HUES64 (cell line): ENCODE measurements around the gene PLA2G4B. TPM values are rescaled to one million over a fixed set of nuclear protein-coding genes. Genes with fewer than 3 reads are reported as not detected.

Experiments used
- H3K27ac ChIP-seq: 2 replicates; pipeline ENCODE4 v1.7.0; 2013; ENCODE audit warnings: low read depth, low read length, inconsistent platforms
- H3K27me3 ChIP-seq: 2 replicates; pipeline ENCODE4 v1.6.1; 2013; ENCODE audit warnings: mild to moderate bottlenecking, low read length; ENCODE audit not compliant: insufficient read depth
- H3K36me3 ChIP-seq: 2 replicates; pipeline ENCODE4 v1.6.1; 2013; ENCODE audit warnings: mild to moderate bottlenecking, low read length; ENCODE audit not compliant: insufficient read depth
- H3K4me1 ChIP-seq: 2 replicates; pipeline ENCODE4 v1.6.1; 2013; ENCODE audit warnings: mild to moderate bottlenecking, low read length, moderate library complexity; ENCODE audit not compliant: insufficient read depth
- H3K4me3 ChIP-seq: 2 replicates; pipeline ENCODE4 v1.5.1; 2013; ENCODE audit warnings: mild to moderate bottlenecking, low read length, moderate library complexity
- H3K9ac ChIP-seq: 2 replicates; pipeline ENCODE4 v1.6.1; 2013; ENCODE audit warnings: mild to moderate bottlenecking, low read depth, low read length
- H3K9me3 ChIP-seq: 2 replicates; pipeline ENCODE4 v1.6.1; 2013; ENCODE audit warnings: low read depth, low read length; ENCODE audit not compliant: insufficient read depth
- WGBS: fragments of 150-250, 120-280 bp; methylation state at CpG from one replicate; pipeline ENCODE4 v1.1.7; 2013; ENCODE audit warnings: missing lambda C conversion rate; 5-methylcytosine and 5-hydroxymethylcytosine counted together
- polyA plus RNA-seq, 2 experiments: library from polyadenylated mRNA; stranded (reverse); fragments of 50-300 nt; gene quantifications; one replicate each; pipeline ENCODE4 v1.2.3, GENCODE V29; 2013

The PLA2G4B gene
- polyA plus RNA-seq (2013, experiment 1 of 2) = 4.5 TPM
- 5.5 TPM for polyA plus RNA-seq (2013, experiment 2 of 2)

DNA sequence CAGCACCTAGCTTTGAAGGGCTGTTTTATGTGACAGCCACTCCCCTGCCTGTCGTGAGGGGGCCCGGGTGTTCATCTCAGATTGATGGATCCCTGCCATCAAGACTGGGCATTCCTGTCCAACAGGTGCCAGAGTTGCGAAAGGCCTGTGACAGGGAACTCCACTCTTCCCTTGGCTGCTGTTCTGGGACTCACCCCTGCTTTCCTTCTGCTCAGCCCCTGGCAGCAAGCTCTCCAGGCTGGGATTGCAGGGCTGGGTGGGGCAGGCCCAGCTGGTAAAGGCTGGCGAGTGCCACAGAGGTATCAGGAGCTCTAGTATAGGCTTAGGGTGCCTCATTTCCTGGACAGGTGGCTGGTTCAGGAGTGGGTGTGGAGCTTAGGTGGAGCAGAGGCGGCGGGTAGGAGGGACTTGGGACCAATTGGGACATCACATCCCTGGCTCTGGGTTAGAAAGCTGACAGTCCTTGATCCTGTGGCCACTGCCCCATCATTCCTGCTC is at the start of gene PLA2G4B:
Gene PLA2G4B (plus strand): TSS at position 448 of the 498 bp plus-strand sequence. CDS start 67 bp downstream, outside the sequence.
- H3K27ac ChIP-seq = no peak within 1 kb of the TSS
- H3K4me3 ChIP-seq = no peak within 1 kb of the TSS
- no peak within 1 kb of the TSS for H3K9ac ChIP-seq
- no peaks in the 10 kb centered on the region for H3K4me1 ChIP-seq
- no peaks in the 10 kb centered on the region for H3K36me3 ChIP-seq
- no peaks in the 10 kb centered on the region for H3K27me3 ChIP-seq
- H3K9me3 ChIP-seq = no peaks in the 10 kb centered on the region
- WGBS = 91% methylated on average over 6 of the region's 6 CpGs

- H3K4me3 ChIP-seq = no peak overlapping the region
- H3K36me3 ChIP-seq = no peaks in the 10 kb centered on the region
- H3K27me3 ChIP-seq = no peaks in the 10 kb centered on the region
- no peak overlapping the region for H3K27ac ChIP-seq
- H3K4me1 ChIP-seq = peaks cover 34% of the 10 kb centered on the region
- H3K9ac ChIP-seq = no peak overlapping the region
- no peaks in the 10 kb centered on the region for H3K9me3 ChIP-seq
- WGBS = 58% methylated on average over 2 of the region's 4 CpGs
Measured at GRCh38 chr15:41789236-41789635, 49.4 kb upstream of the PLA2G4B start.

- H3K27me3 ChIP-seq = no peaks in the 10 kb centered on the region
- H3K27ac ChIP-seq = peak overlapping the region; percentile 60; the same call in 1 of the 2 replicates
- H3K36me3 ChIP-seq = no peaks in the 10 kb centered on the region
- H3K4me1 ChIP-seq = peaks cover 34% of the 10 kb centered on the region
- no peak overlapping the region for H3K4me3 ChIP-seq
- H3K9ac ChIP-seq = no peak overlapping the region
- H3K9me3 ChIP-seq = no peaks in the 10 kb centered on the region
Measured at GRCh38 chr15:41789662-41790061, 49.0 kb upstream of the PLA2G4B start.

GRCh38 chr15:41790169-41790568 is 48.5 kb upstream of the PLA2G4B start:
- H3K36me3 ChIP-seq = no peaks in the 10 kb centered on the region
- no peak overlapping the region for H3K4me3 ChIP-seq
- peak overlapping the region; percentile 60 for H3K27ac ChIP-seq
- no peaks in the 10 kb centered on the region for H3K9me3 ChIP-seq
- 55% methylated on average over 3 of the region's 3 CpGs for WGBS
- H3K4me1 ChIP-seq = peaks cover 34% of the 10 kb centered on the region
- no peaks in the 10 kb centered on the region for H3K27me3 ChIP-seq
- no peak overlapping the region for H3K9ac ChIP-seq

- no peak overlapping the region for H3K4me3 ChIP-seq
- H3K9me3 ChIP-seq = no peaks in the 10 kb centered on the region
- peak overlapping the region; percentile 41; the same call in 1 of the 2 replicates for H3K27ac ChIP-seq
- WGBS = 79% methylated on average over 5 of the region's 5 CpGs
- no peaks in the 10 kb centered on the region for H3K36me3 ChIP-seq
- no peaks in the 10 kb centered on the region for H3K27me3 ChIP-seq
- H3K4me1 ChIP-seq = peaks cover 34% of the 10 kb centered on the region
- peak overlapping the region; percentile 20; the same call in 1 of the 2 replicates for H3K9ac ChIP-seq
Measured at GRCh38 chr15:41790756-41791546, 47.7 kb upstream of the PLA2G4B start.

- Histone ChIP-seq H3K27ac (no peak overlapping the region), H3K9ac (no peak overlapping the region), H3K36me3 (no peaks in the 10 kb centered on the region), H3K4me1 (peaks cover 34% of the 10 kb centered on the region), H3K9me3 (no peaks in the 10 kb centered on the region), H3K4me3 (no peak overlapping the region), H3K27me3 (no peaks in the 10 kb centered on the region)
- WGBS = 92% methylated on average over 4 of the region's 4 CpGs
Measured at GRCh38 chr15:41791547-41791937, 47.1 kb upstream of the PLA2G4B start.

DNA sequence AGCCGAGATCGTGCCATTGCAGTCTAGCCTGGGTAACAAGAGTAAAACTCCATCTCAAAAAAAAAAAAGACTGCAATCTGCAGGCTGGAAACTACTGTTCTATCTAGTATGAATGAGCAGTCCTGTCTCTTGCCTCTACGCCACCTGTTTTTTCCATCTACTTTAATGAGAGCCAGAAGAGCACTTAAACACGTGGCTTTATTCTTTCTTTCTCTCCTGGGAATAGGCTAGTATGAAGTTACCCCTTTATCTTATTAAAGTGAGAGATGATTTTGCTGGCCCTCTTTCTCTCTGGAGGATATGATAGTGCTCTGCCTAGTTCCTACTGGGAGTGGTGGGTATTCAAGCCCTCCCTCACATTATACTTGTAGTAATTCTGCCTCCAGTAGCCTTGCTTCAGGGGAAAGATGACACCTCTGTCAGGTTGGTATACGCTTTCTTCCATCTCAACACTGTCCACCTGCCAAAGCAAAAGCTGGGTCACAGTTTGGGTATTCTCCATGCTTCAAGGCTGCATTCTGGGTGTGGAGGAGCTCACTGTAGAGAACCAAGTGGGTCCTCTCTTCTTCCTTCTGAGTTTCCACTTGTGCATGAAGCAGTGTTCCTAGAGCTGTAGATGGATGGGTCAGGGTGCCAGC is 46.5 kb upstream of the PLA2G4B start:
- Histone ChIP-seq H3K27ac (no peak overlapping the region), H3K27me3 (no peaks in the 10 kb centered on the region), H3K4me3 (no peak overlapping the region), H3K9ac (no peak overlapping the region), H3K9me3 (no peaks in the 10 kb centered on the region), H3K36me3 (no peaks in the 10 kb centered on the region), H3K4me1 (peaks cover 34% of the 10 kb centered on the region)
- 95% methylated on average over 5 of the region's 5 CpGs for WGBS

DNA sequence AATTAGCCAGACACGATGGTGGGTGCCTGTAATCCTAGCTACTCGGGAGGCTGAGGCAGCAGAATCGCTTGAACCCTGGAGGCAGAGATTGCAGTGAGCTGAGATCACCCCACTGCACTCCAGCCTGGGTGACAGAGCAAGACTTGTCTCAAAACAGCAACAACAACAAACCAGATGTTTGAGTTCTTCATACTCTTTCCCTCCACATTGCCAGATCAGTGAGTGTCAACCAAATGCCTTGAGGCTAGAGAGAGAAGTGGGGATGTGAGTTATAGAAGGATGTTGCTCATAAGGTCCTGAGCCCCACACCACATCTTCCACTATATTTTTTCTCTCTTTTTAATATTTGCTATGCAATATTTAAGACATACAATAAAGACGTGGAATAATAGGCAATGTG is 44.6 kb upstream of the PLA2G4B start:
- WGBS = 85% methylated on average over 4 of the region's 4 CpGs
- H3K27me3 ChIP-seq = no peaks in the 10 kb centered on the region
- no peaks in the 10 kb centered on the region for H3K9me3 ChIP-seq
- H3K4me3 ChIP-seq = no peak overlapping the region
- peaks cover 25% of the 10 kb centered on the region for H3K4me1 ChIP-seq
- no peak overlapping the region for H3K27ac ChIP-seq
- H3K36me3 ChIP-seq = no peaks in the 10 kb centered on the region
- H3K9ac ChIP-seq = no peak overlapping the region

- Histone ChIP-seq H3K4me3 (no peak overlapping the region), H3K27me3 (no peaks in the 10 kb centered on the region), H3K4me1 (peaks cover 4% of the 10 kb centered on the region), H3K9me3 (no peaks in the 10 kb centered on the region), H3K27ac (no peak overlapping the region), H3K9ac (no peak overlapping the region), H3K36me3 (no peaks in the 10 kb centered on the region)
- 88% methylated on average over 10 of the region's 10 CpGs for WGBS
Measured at GRCh38 chr15:41795996-41796856, 42.4 kb upstream of the PLA2G4B start.

GRCh38 chr15:41797201-41797944 is 41.3 kb upstream of the PLA2G4B start:
- no peak overlapping the region for H3K9ac ChIP-seq
- H3K36me3 ChIP-seq = no peaks in the 10 kb centered on the region
- no peak overlapping the region for H3K27ac ChIP-seq
- H3K9me3 ChIP-seq = no peaks in the 10 kb centered on the region
- WGBS = 94% methylated on average over 8 of the region's 8 CpGs
- H3K27me3 ChIP-seq = no peaks in the 10 kb centered on the region
- no peaks in the 10 kb centered on the region; the same call in 1 of the 2 replicates for H3K4me1 ChIP-seq
- H3K4me3 ChIP-seq = no peak overlapping the region
